A673 (cell line): ENCODE results near the gene PPP2R2D.

Source experiments
- CTCF ChIP-seq: fragments of 300-800, 200-600 bp; sonication (generic); conservative IDR thresholded peaks from 2 replicates; pipeline ENCODE4 v1.5.1; 2017; ENCODE audit warnings: low read depth, mild to moderate bottlenecking, antibody characterized with exemption, low read length, moderate library complexity, mixed read lengths
- EZH2 ChIP-seq: fragments of 200-600 bp; sonication (generic); IDR thresholded peaks from 2 replicates; pipeline ENCODE4 v1.6.1; 2017; ENCODE audit warnings: borderline replicate concordance, low read depth, mild to moderate bottlenecking, mixed read lengths, antibody characterized with exemption, low read length; ENCODE audit not compliant: poor library complexity, severe bottlenecking

GRCh38 chr10:131964298-131964697 lies 63.5 kb downstream of the PPP2R2D start:
- TF ChIP-seq CTCF (no peak), EZH2 (no peak)
